Smooth muscle cell (in vitro differentiated cells): ENCODE measurements around the gene CFAP68. TPM values are rescaled to one million over a fixed set of nuclear protein-coding genes. Genes with fewer than 3 reads are reported as not detected.

Source experiments
- DNase-seq: peaks from one replicate; lab custom pipeline; 2025; ENCODE audit not compliant: unreplicated experiment; lab: John Stamatoyannopoulos, UW
- H2AFZ ChIP-seq: fragments of 200-600 bp; sonication (generic); 2 replicates; pipeline ENCODE4 v1.6.0; 2016; ENCODE audit warnings: antibody characterized with exemption, low read depth, mild to moderate bottlenecking
- H3F3A ChIP-seq: fragments of 200-600 bp; sonication (generic); 2 replicates; pipeline ENCODE4 v1.6.0; 2017; ENCODE audit warnings: antibody characterized with exemption, low read depth
- H3K27ac ChIP-seq: fragments of 200-600 bp; sonication (generic); 2 replicates; pipeline ENCODE4 v1.5.1; 2016; ENCODE audit warnings: low read depth, mild to moderate bottlenecking
- H3K27me3 ChIP-seq: fragments of 200-600 bp; sonication (generic); 2 replicates; pipeline ENCODE4 v1.6.1; 2016; ENCODE audit warnings: low read depth, mild to moderate bottlenecking
- H3K36me3 ChIP-seq: fragments of 200-600 bp; sonication (generic); 2 replicates; pipeline ENCODE4 v1.5.1; 2016; ENCODE audit warnings: low read depth
- H3K4me1 ChIP-seq: fragments of 200-600 bp; sonication (generic); 2 replicates; pipeline ENCODE4 v1.5.1; 2016; ENCODE audit warnings: low read depth
- H3K4me2 ChIP-seq: fragments of 200-600 bp; sonication (generic); 2 replicates; pipeline ENCODE4 v1.6.0; 2016; ENCODE audit warnings: mild to moderate bottlenecking
- H3K4me3 ChIP-seq: fragments of 200-600 bp; sonication (generic); 2 replicates; pipeline ENCODE4 v1.5.1; 2016; ENCODE audit warnings: mild to moderate bottlenecking
- H3K79me2 ChIP-seq: fragments of 200-600 bp; sonication (generic); 2 replicates; pipeline ENCODE4 v1.6.0; 2016; ENCODE audit warnings: low read depth, mild to moderate bottlenecking
- H3K9ac ChIP-seq: fragments of 200-600 bp; sonication (generic); 2 replicates; pipeline ENCODE4 v1.6.0; 2016; ENCODE audit warnings: low read depth
- H3K9me3 ChIP-seq: fragments of 200-600 bp; sonication (generic); replicated peaks from 2 replicates; pipeline ENCODE4 v1.5.1; 2016; ENCODE audit warnings: low read depth
- H4K20me1 ChIP-seq: fragments of 200-600 bp; sonication (generic); 2 replicates; pipeline ENCODE4 v1.6.0; 2016; ENCODE audit warnings: low read depth
- CTCF ChIP-seq: fragments of 200-600 bp; sonication (generic); IDR thresholded peaks from 2 replicates; pipeline ENCODE4 v1.5.1; 2017; ENCODE audit warnings: borderline replicate concordance, mild to moderate bottlenecking, antibody characterized with exemption; ENCODE audit not compliant: insufficient read depth, poor library complexity, severe bottlenecking
- WGBS: methylation state at CpG from one replicate; pipeline ENCODE4 v1.1.7; 2016; ENCODE audit warnings: low lambda C conversion rate; 5-methylcytosine and 5-hydroxymethylcytosine counted together
- polyA plus RNA-seq: library from polyadenylated mRNA; unstranded; fragments of >200 nt; fragmentation: Nextera tagmentation; extraction: Ambion mirVana; gene quantifications from 2 replicates; pipeline ENCODE4 v1.2.1, GENCODE V29; 2016
- total RNA-seq: library from RNA; depleted of rRNA; stranded (reverse); fragments of >200 nt; gene quantifications from 2 replicates; pipeline ENCODE4 v1.2.3, GENCODE V29; 2014

The CFAP68 gene
- total and polyA plus RNA-seq, 2 experiments from 2014 or later, result 2.7 to 17.6 TPM

GRCh38 chr11:111851067-111851466 is 28.3 kb upstream of the CFAP68 start:
- H3K36me3 ChIP-seq, result no peaks in the 10 kb centered on the region
- no peak overlapping the region for H3K4me3 ChIP-seq
- no peak overlapping the region for H3K4me2 ChIP-seq
- no peak for TF ChIP-seq CTCF
- peaks cover 17% of the 10 kb centered on the region for H3F3A ChIP-seq
- 96% methylated on average over 8 of the region's 8 CpGs for WGBS
- H3K79me2 ChIP-seq, result no peaks in the 10 kb centered on the region
- no peaks in the 10 kb centered on the region for H3K9me3 ChIP-seq
- peaks cover 5% of the 10 kb centered on the region for H4K20me1 ChIP-seq
- no peaks in the 10 kb centered on the region for H3K27me3 ChIP-seq
- H3K27ac ChIP-seq, result no peak overlapping the region
- no peak for DNase-seq
- peaks cover 13% of the 10 kb centered on the region for H3K4me1 ChIP-seq
- no peak overlapping the region for H2AFZ ChIP-seq
- H3K9ac ChIP-seq, result no peak overlapping the region

- Histone ChIP-seq H3K4me3 (no peak overlapping the region), H3K4me2 (no peak overlapping the region), H3F3A (peaks cover 12% of the 10 kb centered on the region), H3K9me3 (no peaks in the 10 kb centered on the region), H2AFZ (no peak overlapping the region), H4K20me1 (peaks cover under 1% of the 10 kb centered on the region), H3K27ac (no peak overlapping the region), H3K36me3 (no peaks in the 10 kb centered on the region), H3K79me2 (no peaks in the 10 kb centered on the region), H3K9ac (no peak overlapping the region), H3K4me1 (peaks cover 8% of the 10 kb centered on the region), H3K27me3 (no peaks in the 10 kb centered on the region)
- no peak for DNase-seq
- TF ChIP-seq CTCF, result peak; percentile 25
Observed at GRCh38 chr11:111851636-111852035, 27.7 kb upstream of the CFAP68 start.

- 91% methylated on average over 2 of the region's 2 CpGs for WGBS
- no peak overlapping the region for H3K27ac ChIP-seq
- H3K4me1 ChIP-seq, result peaks cover 3% of the 10 kb centered on the region
- no peak for DNase-seq
- H3F3A ChIP-seq, result peaks cover 7% of the 10 kb centered on the region
- no peak overlapping the region for H3K9ac ChIP-seq
- no peaks in the 10 kb centered on the region for H3K27me3 ChIP-seq
- H3K4me2 ChIP-seq, result no peak overlapping the region
- no peaks in the 10 kb centered on the region for H3K36me3 ChIP-seq
- no peaks in the 10 kb centered on the region for H4K20me1 ChIP-seq
- H3K4me3 ChIP-seq, result no peak overlapping the region
- H3K9me3 ChIP-seq, result no peaks in the 10 kb centered on the region
- no peaks in the 10 kb centered on the region for H3K79me2 ChIP-seq
- TF ChIP-seq CTCF, result no peak
- H2AFZ ChIP-seq, result no peak overlapping the region
Observed at GRCh38 chr11:111852103-111852502, 27.2 kb upstream of the CFAP68 start.

GRCh38 chr11:111855506-111855905 is 23.8 kb upstream of the CFAP68 start:
- Histone ChIP-seq H3K9ac (no peak overlapping the region), H3K27ac (no peak overlapping the region), H3K4me1 (no peaks in the 10 kb centered on the region), H3K4me3 (no peak overlapping the region), H3K4me2 (no peak overlapping the region), H4K20me1 (no peaks in the 10 kb centered on the region), H3K36me3 (peaks cover 3% of the 10 kb centered on the region), H3K27me3 (no peaks in the 10 kb centered on the region), H3F3A (no peaks in the 10 kb centered on the region), H3K79me2 (no peaks in the 10 kb centered on the region), H3K9me3 (no peaks in the 10 kb centered on the region), H2AFZ (no peak overlapping the region)
- no peak for TF ChIP-seq CTCF
- DNase-seq, result no peak
